Astrocyte (in vitro differentiated cells and primary cell): ENCODE data around the gene HHLA2.
"Not testable (repeated sequence)": the region's sequence is repeated elsewhere in the genome, so short reads cannot be mapped to it uniquely, and the experiment has no call there.

Source experiments
- EZH2 ChIP-seq: IDR thresholded peaks from 2 replicates; pipeline ENCODE4 v1.6.1; 2012; ENCODE audit warnings: mild to moderate bottlenecking, low read length, inconsistent platforms; ENCODE audit not compliant: insufficient read depth
- TF ChIP-seq, protein P1 (sequence below): IDR thresholded peaks from 2 replicates; pipeline ENCODE4 v1.5.1; 2011; ENCODE audit warnings: low read depth, mild to moderate bottlenecking, inconsistent platforms, low read length, moderate library complexity; ENCODE audit not compliant: insufficient read depth

DNA sequence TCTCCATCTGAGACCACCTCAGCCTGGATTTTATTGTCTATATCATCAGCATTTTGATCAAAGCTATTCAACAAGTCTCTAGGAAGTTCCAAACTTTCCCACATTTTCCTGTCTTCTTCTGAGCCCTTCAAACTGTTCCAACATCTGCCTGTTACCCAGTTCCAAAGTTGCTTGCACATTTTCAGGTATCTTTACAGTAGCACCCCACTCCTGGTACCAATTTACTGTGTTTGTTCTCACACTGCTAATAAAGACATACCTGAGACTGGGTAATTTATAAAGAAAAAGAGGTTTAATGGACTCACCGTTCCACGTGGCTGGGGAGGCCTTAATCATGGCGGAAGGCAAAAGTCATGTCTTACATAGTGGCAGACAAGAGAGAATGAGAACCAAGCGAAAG lies 17.3 kb upstream of the HHLA2 start:
- TF ChIP-seq, protein P1, sequence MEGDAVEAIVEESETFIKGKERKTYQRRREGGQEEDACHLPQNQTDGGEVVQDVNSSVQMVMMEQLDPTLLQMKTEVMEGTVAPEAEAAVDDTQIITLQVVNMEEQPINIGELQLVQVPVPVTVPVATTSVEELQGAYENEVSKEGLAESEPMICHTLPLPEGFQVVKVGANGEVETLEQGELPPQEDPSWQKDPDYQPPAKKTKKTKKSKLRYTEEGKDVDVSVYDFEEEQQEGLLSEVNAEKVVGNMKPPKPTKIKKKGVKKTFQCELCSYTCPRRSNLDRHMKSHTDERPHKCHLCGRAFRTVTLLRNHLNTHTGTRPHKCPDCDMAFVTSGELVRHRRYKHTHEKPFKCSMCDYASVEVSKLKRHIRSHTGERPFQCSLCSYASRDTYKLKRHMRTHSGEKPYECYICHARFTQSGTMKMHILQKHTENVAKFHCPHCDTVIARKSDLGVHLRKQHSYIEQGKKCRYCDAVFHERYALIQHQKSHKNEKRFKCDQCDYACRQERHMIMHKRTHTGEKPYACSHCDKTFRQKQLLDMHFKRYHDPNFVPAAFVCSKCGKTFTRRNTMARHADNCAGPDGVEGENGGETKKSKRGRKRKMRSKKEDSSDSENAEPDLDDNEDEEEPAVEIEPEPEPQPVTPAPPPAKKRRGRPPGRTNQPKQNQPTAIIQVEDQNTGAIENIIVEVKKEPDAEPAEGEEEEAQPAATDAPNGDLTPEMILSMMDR: not testable (repeated sequence)
- TF ChIP-seq EZH2: not testable (repeated sequence)
